Measurements from ENCODE around the gene DDX39B. TPM values are rescaled to one million over a fixed set of nuclear protein-coding genes. Genes with fewer than 3 reads are reported as not detected.
A peak's percentile ranks its signal among the peaks of the same experiment; 100 is the strongest.

The DDX39B gene
- total and polyA plus RNA-seq, 9 of the 15 experiments (the other 6 are each of a cell fraction or from before 2014, with no cell fraction given), result 479 to 869 (median 592) TPM

GRCh38 chr6:31558631-31559500 is 17.1 kb upstream of the DDX39B start (continued):
- TF ChIP-seq HDAC3 (IDR thresholded peaks at IDR 0.05; ENCODE audit: borderline replicate concordance, partially characterized antibody) (peak; percentile 72), DMBX1 (CRISPR knock-in tag; IDR thresholded peaks at IDR 0.05; ENCODE audit: borderline replicate concordance) (peak; percentile 64; the same call in 1 of the 2 replicates), MEIS2 (IDR thresholded peaks at IDR 0.05; ENCODE audit: partially characterized antibody) (no peak), HMG20A (CRISPR knock-in tag; conservative IDR thresholded peaks at IDR 0.05) (no peak), BCL6 (CRISPR knock-in tag; IDR thresholded peaks at IDR 0.05) (no peak), ESRRA (IDR thresholded peaks at IDR 0.05; ENCODE audit: borderline replicate concordance, low read depth) (0 out of 2 replicates have a peak, but pooled peaks have one; percentile 10), SLC30A9 (CRISPR knock-in tag; IDR thresholded peaks at IDR 0.05) (no peak), BCOR (IDR thresholded peaks at IDR 0.05) (no peak), ZNF212 (CRISPR knock-in tag; IDR thresholded peaks at IDR 0.05) (no peak), NFIC (IDR thresholded peaks at IDR 0.05) (0 out of 2 replicates have a peak, but pooled peaks have one; percentile 21), RBM15 (IDR thresholded peaks at IDR 0.05; ENCODE audit: insufficient read depth, low read length) (no peak), DPF2 (IDR thresholded peaks at IDR 0.05) (peak; percentile 79), EP300 (IDR thresholded peaks at IDR 0.05; ENCODE audit: low read length) (peak; percentile 28), NR4A1 (CRISPR knock-in tag; IDR thresholded peaks at IDR 0.05) (no peak), NR4A1 (tag; IDR thresholded peaks at IDR 0.05) (no peak), GABPA (tag; conservative IDR thresholded peaks at IDR 0.05; ENCODE audit: low read depth) (peak; percentile 67), NCOR1 (IDR thresholded peaks at IDR 0.05) (peak; percentile 68), ELF2 (CRISPR knock-in tag; IDR thresholded peaks at IDR 0.05) (no peak), BRD9 (IDR thresholded peaks at IDR 0.05; ENCODE audit: low read depth, partially characterized antibody) (no peak)
- TF ChIP-seq, protein P1, sequence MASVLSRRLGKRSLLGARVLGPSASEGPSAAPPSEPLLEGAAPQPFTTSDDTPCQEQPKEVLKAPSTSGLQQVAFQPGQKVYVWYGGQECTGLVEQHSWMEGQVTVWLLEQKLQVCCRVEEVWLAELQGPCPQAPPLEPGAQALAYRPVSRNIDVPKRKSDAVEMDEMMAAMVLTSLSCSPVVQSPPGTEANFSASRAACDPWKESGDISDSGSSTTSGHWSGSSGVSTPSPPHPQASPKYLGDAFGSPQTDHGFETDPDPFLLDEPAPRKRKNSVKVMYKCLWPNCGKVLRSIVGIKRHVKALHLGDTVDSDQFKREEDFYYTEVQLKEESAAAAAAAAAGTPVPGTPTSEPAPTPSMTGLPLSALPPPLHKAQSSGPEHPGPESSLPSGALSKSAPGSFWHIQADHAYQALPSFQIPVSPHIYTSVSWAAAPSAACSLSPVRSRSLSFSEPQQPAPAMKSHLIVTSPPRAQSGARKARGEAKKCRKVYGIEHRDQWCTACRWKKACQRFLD (CRISPR knock-in tag; IDR thresholded peaks at IDR 0.05), result peak; percentile 46; the same call in 1 of the 2 replicates
- TF ChIP-seq, protein P2, sequence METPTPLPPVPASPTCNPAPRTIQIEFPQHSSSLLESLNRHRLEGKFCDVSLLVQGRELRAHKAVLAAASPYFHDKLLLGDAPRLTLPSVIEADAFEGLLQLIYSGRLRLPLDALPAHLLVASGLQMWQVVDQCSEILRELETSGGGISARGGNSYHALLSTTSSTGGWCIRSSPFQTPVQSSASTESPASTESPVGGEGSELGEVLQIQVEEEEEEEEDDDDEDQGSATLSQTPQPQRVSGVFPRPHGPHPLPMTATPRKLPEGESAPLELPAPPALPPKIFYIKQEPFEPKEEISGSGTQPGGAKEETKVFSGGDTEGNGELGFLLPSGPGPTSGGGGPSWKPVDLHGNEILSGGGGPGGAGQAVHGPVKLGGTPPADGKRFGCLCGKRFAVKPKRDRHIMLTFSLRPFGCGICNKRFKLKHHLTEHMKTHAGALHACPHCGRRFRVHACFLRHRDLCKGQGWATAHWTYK (CRISPR knock-in tag; IDR thresholded peaks at IDR 0.05), result no peak
- TF ChIP-seq, protein P3, sequence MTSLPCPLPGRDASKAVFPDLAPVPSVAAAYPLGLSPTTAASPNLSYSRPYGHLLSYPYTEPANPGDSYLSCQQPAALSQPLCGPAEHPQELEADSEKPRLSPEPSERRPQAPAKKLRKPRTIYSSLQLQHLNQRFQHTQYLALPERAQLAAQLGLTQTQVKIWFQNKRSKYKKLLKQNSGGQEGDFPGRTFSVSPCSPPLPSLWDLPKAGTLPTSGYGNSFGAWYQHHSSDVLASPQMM (CRISPR knock-in tag; IDR thresholded peaks at IDR 0.05), result no peak
- TF ChIP-seq, protein P4, sequence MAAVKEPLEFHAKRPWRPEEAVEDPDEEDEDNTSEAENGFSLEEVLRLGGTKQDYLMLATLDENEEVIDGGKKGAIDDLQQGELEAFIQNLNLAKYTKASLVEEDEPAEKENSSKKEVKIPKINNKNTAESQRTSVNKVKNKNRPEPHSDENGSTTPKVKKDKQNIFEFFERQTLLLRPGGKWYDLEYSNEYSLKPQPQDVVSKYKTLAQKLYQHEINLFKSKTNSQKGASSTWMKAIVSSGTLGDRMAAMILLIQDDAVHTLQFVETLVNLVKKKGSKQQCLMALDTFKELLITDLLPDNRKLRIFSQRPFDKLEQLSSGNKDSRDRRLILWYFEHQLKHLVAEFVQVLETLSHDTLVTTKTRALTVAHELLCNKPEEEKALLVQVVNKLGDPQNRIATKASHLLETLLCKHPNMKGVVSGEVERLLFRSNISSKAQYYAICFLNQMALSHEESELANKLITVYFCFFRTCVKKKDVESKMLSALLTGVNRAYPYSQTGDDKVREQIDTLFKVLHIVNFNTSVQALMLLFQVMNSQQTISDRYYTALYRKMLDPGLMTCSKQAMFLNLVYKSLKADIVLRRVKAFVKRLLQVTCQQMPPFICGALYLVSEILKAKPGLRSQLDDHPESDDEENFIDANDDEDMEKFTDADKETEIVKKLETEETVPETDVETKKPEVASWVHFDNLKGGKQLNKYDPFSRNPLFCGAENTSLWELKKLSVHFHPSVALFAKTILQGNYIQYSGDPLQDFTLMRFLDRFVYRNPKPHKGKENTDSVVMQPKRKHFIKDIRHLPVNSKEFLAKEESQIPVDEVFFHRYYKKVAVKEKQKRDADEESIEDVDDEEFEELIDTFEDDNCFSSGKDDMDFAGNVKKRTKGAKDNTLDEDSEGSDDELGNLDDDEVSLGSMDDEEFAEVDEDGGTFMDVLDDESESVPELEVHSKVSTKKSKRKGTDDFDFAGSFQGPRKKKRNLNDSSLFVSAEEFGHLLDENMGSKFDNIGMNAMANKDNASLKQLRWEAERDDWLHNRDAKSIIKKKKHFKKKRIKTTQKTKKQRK (IDR thresholded peaks at IDR 0.05; ENCODE audit: borderline replicate concordance, low read depth, low read length), result no peak
